Type B pancreatic cell (in vitro differentiated cells): ENCODE measurements around the gene WNT7A. TPM values are rescaled to one million over a fixed set of nuclear protein-coding genes. Genes with fewer than 3 reads are reported as not detected.

Experiments used
- DNase-seq: peaks from one replicate; pipeline ENCODE4 v3.0.0; 2021; ENCODE audit warnings: mixed read lengths; ENCODE audit not compliant: unreplicated experiment; ENCODE audit errors: extremely low spot score
- H3K27ac Mint-ChIP-seq: 2 replicates; pipeline ENCODE4 v1.8.0; 2021; ENCODE audit warnings: mild to moderate bottlenecking, mixed read lengths
- H3K27me3 Mint-ChIP-seq: 2 replicates; pipeline ENCODE4 v1.8.0; 2021; ENCODE audit warnings: mixed read lengths
- H3K36me3 Mint-ChIP-seq: 2 replicates; pipeline ENCODE4 v1.8.0; 2021; ENCODE audit warnings: mixed read lengths
- H3K4me1 Mint-ChIP-seq: one replicate; pipeline ENCODE4 v1.8.0; 2021; ENCODE audit warnings: mixed read lengths; ENCODE audit not compliant: unreplicated experiment
- H3K4me3 Mint-ChIP-seq: 2 replicates; pipeline ENCODE4 v1.8.0; 2021; ENCODE audit warnings: mild to moderate bottlenecking, mixed read lengths
- H3K9me3 Mint-ChIP-seq: 2 replicates; pipeline ENCODE4 v1.8.0; 2021; ENCODE audit warnings: mixed read lengths
- total RNA-seq: library from RNA; stranded (reverse); gene quantifications from 2 replicates; pipeline ENCODE4 v1.2.1, GENCODE V29; 2021; ENCODE audit warnings: low replicate concordance
- TF ChIP-seq, protein P1 (sequence below): fragments of 200-600 bp; sonication (generic); conservative IDR thresholded peaks from 2 replicates; pipeline ENCODE4 v1.5.0; 2021; ENCODE audit warnings: antibody characterized with exemption, mild to moderate bottlenecking

WNT7A gene
- total RNA-seq, 1 donor from 2014 or later, result 3.4 TPM

DNA sequence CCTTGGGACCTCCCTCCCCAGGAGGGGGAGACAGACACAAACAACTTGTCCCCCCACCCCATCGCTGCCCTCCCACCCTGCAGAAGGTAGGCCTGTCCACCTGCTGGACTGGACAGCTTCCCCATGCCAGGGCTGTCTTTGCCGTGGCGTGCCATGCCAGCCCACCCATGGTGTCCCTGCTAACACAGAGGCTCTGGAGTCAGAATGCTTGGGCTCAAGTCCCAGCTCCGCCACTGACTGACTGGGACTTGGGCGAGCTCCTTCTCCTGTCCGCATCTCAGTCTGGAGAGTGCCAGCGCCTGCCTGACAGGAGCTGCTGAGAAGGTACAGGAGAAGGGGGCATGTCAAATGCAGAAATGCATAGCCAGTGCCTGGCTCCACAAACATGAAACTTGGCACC is 23.9 kb downstream of the WNT7A start:
- H3K36me3 Mint-ChIP-seq, result no peaks in the 10 kb centered on the region
- H3K4me3 Mint-ChIP-seq, result no peak overlapping the region
- no peak for DNase-seq
- H3K4me1 Mint-ChIP-seq, result peaks cover 6% of the 10 kb centered on the region
- peaks cover 23% of the 10 kb centered on the region for H3K27me3 Mint-ChIP-seq
- TF ChIP-seq, protein P1, sequence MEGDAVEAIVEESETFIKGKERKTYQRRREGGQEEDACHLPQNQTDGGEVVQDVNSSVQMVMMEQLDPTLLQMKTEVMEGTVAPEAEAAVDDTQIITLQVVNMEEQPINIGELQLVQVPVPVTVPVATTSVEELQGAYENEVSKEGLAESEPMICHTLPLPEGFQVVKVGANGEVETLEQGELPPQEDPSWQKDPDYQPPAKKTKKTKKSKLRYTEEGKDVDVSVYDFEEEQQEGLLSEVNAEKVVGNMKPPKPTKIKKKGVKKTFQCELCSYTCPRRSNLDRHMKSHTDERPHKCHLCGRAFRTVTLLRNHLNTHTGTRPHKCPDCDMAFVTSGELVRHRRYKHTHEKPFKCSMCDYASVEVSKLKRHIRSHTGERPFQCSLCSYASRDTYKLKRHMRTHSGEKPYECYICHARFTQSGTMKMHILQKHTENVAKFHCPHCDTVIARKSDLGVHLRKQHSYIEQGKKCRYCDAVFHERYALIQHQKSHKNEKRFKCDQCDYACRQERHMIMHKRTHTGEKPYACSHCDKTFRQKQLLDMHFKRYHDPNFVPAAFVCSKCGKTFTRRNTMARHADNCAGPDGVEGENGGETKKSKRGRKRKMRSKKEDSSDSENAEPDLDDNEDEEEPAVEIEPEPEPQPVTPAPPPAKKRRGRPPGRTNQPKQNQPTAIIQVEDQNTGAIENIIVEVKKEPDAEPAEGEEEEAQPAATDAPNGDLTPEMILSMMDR, result no peak
- H3K27ac Mint-ChIP-seq, result no peak overlapping the region
- H3K9me3 Mint-ChIP-seq, result no peaks in the 10 kb centered on the region

DNA sequence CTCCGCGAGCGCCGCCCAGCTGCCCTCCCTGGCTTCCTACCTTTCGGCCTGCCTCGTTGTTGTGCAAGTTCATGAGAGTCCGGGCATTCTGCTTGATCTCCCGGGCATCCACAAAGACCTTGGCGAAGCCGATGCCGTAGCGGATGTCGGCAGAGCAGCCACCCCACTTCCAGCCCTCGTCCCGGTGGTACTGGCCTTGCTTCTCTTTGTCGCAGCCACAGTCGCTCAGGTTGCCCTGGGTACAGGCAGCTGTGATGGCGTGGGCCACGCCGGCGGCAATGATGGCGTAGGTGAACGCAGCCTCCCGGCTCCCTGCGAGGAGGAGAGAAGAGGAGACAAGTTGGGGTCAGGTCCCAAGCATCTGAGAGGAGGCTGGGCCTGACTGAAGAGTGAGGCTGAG is 25.4 kb downstream of the WNT7A start:
- no peak for DNase-seq
- peaks cover 12% of the 10 kb centered on the region for H3K27me3 Mint-ChIP-seq
- H3K4me3 Mint-ChIP-seq, result no peak overlapping the region
- no peaks in the 10 kb centered on the region for H3K9me3 Mint-ChIP-seq
- TF ChIP-seq, protein P1, result no peak
- peaks cover 6% of the 10 kb centered on the region for H3K4me1 Mint-ChIP-seq
- no peak overlapping the region for H3K27ac Mint-ChIP-seq
- H3K36me3 Mint-ChIP-seq, result no peaks in the 10 kb centered on the region

GRCh38 chr3:13853978-13854296 is 25.9 kb downstream of the WNT7A start:
- Mint-ChIP-seq H3K9me3 (no peaks in the 10 kb centered on the region), H3K4me1 (peaks cover 6% of the 10 kb centered on the region), H3K4me3 (no peak overlapping the region), H3K27me3 (peaks cover 12% of the 10 kb centered on the region), H3K27ac (peak overlapping the region; percentile 48), H3K36me3 (no peaks in the 10 kb centered on the region)
- TF ChIP-seq, protein P1, result no peak
- no peak for DNase-seq

- H3K27me3 Mint-ChIP-seq, result peaks cover 12% of the 10 kb centered on the region
- peaks cover 6% of the 10 kb centered on the region for H3K4me1 Mint-ChIP-seq
- TF ChIP-seq, protein P1, result no peak
- H3K4me3 Mint-ChIP-seq, result no peak overlapping the region
- H3K36me3 Mint-ChIP-seq, result no peaks in the 10 kb centered on the region
- no peak for DNase-seq
- H3K27ac Mint-ChIP-seq, result peak overlapping the region; percentile 48
- no peaks in the 10 kb centered on the region for H3K9me3 Mint-ChIP-seq
These were observed 26.5 kb downstream of the WNT7A start for GRCh38 chr3:13853256-13853977.

- TF ChIP-seq, protein P1, result no peak
These were observed 27.2 kb downstream of the WNT7A start for GRCh38 chr3:13852638-13853009.

More at GRCh38 chr3:13852638-13853009, 27.2 kb downstream of the WNT7A start:
- peaks cover 6% of the 10 kb centered on the region for H3K4me1 Mint-ChIP-seq
- H3K9me3 Mint-ChIP-seq, result no peaks in the 10 kb centered on the region
- no peaks in the 10 kb centered on the region for H3K36me3 Mint-ChIP-seq
- no peak overlapping the region for H3K4me3 Mint-ChIP-seq
- H3K27me3 Mint-ChIP-seq, result peaks cover 12% of the 10 kb centered on the region
- no peak for DNase-seq
- no peak overlapping the region for H3K27ac Mint-ChIP-seq
